Measurements from ENCODE around the gene ZBTB43.

The ZBTB43 gene

DNA sequence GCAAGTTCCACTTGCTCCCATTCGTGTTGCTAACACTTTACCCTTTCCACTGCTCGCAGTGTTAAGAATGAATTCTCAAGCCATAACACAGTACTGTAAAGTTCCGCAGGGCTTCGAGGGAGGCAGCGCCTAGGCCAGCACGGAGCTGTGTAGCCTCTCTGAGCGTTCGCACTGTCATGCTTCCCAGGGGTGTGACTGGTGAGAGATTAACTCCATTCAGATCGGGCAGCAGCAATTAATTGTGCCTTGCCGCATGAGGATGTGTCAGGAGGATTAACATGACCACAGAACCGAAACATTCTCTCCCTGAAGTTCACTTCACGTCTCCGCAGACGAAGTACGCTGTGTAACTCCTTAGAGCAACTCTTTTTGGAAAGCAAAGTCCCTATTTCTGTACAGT is 78.8 kb downstream of the ZBTB43 start:
- Histone ChIP-seq H3K4me1 (ENCODE audit: control insufficient read depth, insufficient read depth, low read depth, low read length) (peaks cover 8% of the 10 kb centered on the region), H3K4me2 (ENCODE audit: low read length, poor library complexity, severe bottlenecking) (no peak overlapping the region)
- WGBS = 91% methylated on average over 15 of the region's 15 CpGs

DNA sequence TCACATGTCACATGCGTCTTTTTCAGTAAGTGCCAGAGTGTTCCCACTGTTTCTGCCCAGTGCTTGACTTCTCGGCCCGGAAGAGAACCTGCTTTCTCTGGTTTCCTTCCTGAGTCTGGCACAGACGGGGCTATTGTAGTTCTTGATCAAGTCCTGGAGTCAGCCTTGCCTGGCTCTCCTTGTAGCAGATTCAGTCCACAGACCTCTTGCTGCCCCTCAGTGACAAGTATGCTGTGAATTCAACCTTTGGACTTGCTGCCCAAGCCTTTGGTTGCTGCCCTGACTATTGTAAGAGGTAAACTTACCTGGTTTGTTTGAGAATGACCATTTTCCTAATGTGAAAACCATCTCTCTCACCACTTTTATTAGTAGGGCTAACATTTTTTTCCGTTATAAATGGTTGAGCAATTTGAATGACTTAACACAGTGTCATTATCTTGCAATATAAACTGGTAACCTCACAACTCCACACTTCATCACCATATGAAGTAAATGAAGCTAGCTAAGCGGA is 80.3 kb downstream of the ZBTB43 start:
- no peak overlapping the region for H3K9ac ChIP-seq (ENCODE audit: low read length)
- H3K4ac ChIP-seq (ENCODE audit: low read depth in 1 of 2, low read length in 2 of 2) = no peak overlapping the region
- H2BK12ac ChIP-seq (ENCODE audit: low read length in 2 of 2) = no peak overlapping the region
- peaks cover 29% of the 10 kb centered on the region for H3K79me1 ChIP-seq (replicated peaks; ENCODE audit: low read length, poor library complexity, severe bottlenecking)
- 95% methylated on average over 4 of the region's 6 CpGs for WGBS
- H3K18ac ChIP-seq (ENCODE audit: low read depth in 1 of 2, low read length in 2 of 2) = no peak overlapping the region
- no peak overlapping the region for H3K4me2 ChIP-seq (ENCODE audit: low read length, poor library complexity, severe bottlenecking)
- H2BK120ac ChIP-seq (ENCODE audit: low read depth, low read length) = no peak overlapping the region
- H2AFZ ChIP-seq (ENCODE audit: low read depth, low read length) = no peak overlapping the region
- no peak overlapping the region for H4K91ac ChIP-seq (ENCODE audit: low read length)
- peak; percentile 17 for DNase-seq
- H3K23ac ChIP-seq (ENCODE audit: low read length in 2 of 2) = no peak overlapping the region
- no peak overlapping the region for H3K4me3 ChIP-seq (ENCODE audit: insufficient read depth in 1 of 2, low read depth in 1 of 2, low read length in 2 of 2)
- no peak overlapping the region for H2BK5ac ChIP-seq (ENCODE audit: low read depth, low read length, poor library complexity, severe bottlenecking)
- H3K36me3 ChIP-seq (ENCODE audit: control insufficient read depth in 1 of 2, insufficient read depth in 2 of 2, low read depth in 1 of 2, low read length in 2 of 2) = peaks cover 22 to 41% of the 10 kb centered on the region in 2 experiments
- no peak overlapping the region for H2BK15ac ChIP-seq (ENCODE audit: low read depth, poor library complexity, severe bottlenecking)
- no peak overlapping the region for H4K8ac ChIP-seq (ENCODE audit: low read length)
- H2AK5ac ChIP-seq (ENCODE audit: low read length, severe bottlenecking) = no peak overlapping the region
- H3K27ac ChIP-seq (ENCODE audit: low read length, poor library complexity, severe bottlenecking) = no peak overlapping the region
- no peak overlapping the region for H3K14ac ChIP-seq (ENCODE audit: low read length in 2 of 2)
- peaks cover 8% of the 10 kb centered on the region for H3K4me1 ChIP-seq (ENCODE audit: control insufficient read depth, insufficient read depth, low read depth, low read length)
- H3K27me3 ChIP-seq (ENCODE audit: control insufficient read depth in 1 of 2, insufficient read depth in 1 of 2, low read length in 2 of 2) = peaks cover 0 to 6% of the 10 kb centered on the region in 2 experiments
- H3K9me3 ChIP-seq (ENCODE audit: control insufficient read depth, low read length) = no peaks in the 10 kb centered on the region

More for the DNA sequence above, 78.8 kb downstream of the ZBTB43 start:
- Histone ChIP-seq H3K27me3 (ENCODE audit: control insufficient read depth in 1 of 2, insufficient read depth in 1 of 2, low read length in 2 of 2) (no peaks in the 10 kb centered on the region), H3K9ac (ENCODE audit: low read length) (no peak overlapping the region), H2AK5ac (ENCODE audit: low read length, severe bottlenecking) (no peak overlapping the region), H3K27ac (ENCODE audit: low read length, poor library complexity, severe bottlenecking) (no peak overlapping the region), H3K14ac (ENCODE audit: low read length in 2 of 2) (no peak overlapping the region), H3K23ac (ENCODE audit: low read length in 2 of 2) (no peak overlapping the region), H3K18ac (ENCODE audit: low read depth in 1 of 2, low read length in 2 of 2) (no peak overlapping the region), H3K9me3 (ENCODE audit: control insufficient read depth, low read length) (no peaks in the 10 kb centered on the region), H3K4ac (ENCODE audit: low read depth in 1 of 2, low read length in 2 of 2) (peak overlapping the region in 1 of 2 experiments; percentile 51), H2BK12ac (ENCODE audit: low read length in 2 of 2) (no peak overlapping the region), H2BK5ac (ENCODE audit: low read depth, low read length, poor library complexity, severe bottlenecking) (no peak overlapping the region), H4K91ac (ENCODE audit: low read length) (no peak overlapping the region), H3K36me3 (ENCODE audit: control insufficient read depth in 1 of 2, insufficient read depth in 2 of 2, low read depth in 1 of 2, low read length in 2 of 2) (peaks cover 33 to 54% of the 10 kb centered on the region in 2 experiments), H3K79me1 (replicated peaks; ENCODE audit: low read length, poor library complexity, severe bottlenecking) (peaks cover 40% of the 10 kb centered on the region), H2BK120ac (ENCODE audit: low read depth, low read length) (no peak overlapping the region), H2BK15ac (ENCODE audit: low read depth, poor library complexity, severe bottlenecking) (no peak overlapping the region), H4K8ac (ENCODE audit: low read length) (no peak overlapping the region), H2AFZ (ENCODE audit: low read depth, low read length) (no peak overlapping the region), H3K4me3 (ENCODE audit: insufficient read depth in 1 of 2, low read depth in 1 of 2, low read length in 2 of 2) (no peak overlapping the region)
- DNase-seq = no peak

DNA sequence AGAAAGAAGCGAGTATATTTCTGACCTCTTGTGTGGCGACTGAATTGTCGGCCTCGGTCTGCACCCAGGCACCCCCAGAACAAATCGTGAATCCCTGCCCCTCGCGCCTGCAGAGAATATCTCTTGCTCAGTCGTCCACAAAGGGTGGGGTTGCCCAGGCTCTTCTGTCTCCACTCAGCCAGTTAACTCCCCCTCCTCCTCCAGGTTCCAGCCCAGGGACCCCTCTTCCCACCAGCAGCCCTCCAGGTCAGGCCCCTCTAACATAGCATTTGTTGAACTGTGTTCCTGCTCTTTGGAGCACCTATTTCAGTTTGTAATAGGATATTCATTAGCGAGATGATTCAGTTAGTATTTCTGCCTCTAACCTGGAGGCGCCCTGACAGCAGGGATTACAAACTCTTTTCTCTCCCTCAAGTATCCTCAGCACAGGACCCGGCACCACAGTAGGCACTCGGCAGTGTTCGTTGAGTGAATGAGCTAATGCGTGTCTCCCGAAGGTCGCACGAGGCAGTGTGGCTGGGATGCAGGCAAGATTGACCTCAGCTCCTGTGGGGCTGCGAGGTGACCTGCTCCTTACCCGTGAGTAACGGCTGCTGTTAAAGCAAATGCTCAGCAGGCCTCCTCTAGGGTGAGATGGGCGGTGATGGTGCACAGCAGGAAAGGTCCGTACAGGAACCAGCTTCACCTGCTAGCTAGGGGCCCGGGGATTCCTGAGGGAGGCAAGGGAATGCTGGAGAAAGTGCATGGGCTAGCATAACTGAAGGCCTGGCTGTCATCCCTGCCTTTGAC is 81.4 kb downstream of the ZBTB43 start:
- Histone ChIP-seq H3K4me2 (ENCODE audit: low read length, poor library complexity, severe bottlenecking) (no peak overlapping the region), H4K8ac (ENCODE audit: low read length) (no peak overlapping the region), H3K79me1 (replicated peaks; ENCODE audit: low read length, poor library complexity, severe bottlenecking) (peaks cover 21% of the 10 kb centered on the region), H2AFZ (ENCODE audit: low read depth, low read length) (no peak overlapping the region), H2BK12ac (ENCODE audit: low read length in 2 of 2) (no peak overlapping the region), H2AK5ac (ENCODE audit: low read length, severe bottlenecking) (no peak overlapping the region), H4K91ac (ENCODE audit: low read length) (peak overlapping the region; percentile 58), H3K27me3 (ENCODE audit: control insufficient read depth in 1 of 2, insufficient read depth in 1 of 2, low read length in 2 of 2) (peaks cover 0 to 6% of the 10 kb centered on the region in 2 experiments), H2BK120ac (ENCODE audit: low read depth, low read length) (no peak overlapping the region), H3K27ac (ENCODE audit: low read length, poor library complexity, severe bottlenecking) (no peak overlapping the region), H2BK15ac (ENCODE audit: low read depth, poor library complexity, severe bottlenecking) (no peak overlapping the region), H3K14ac (ENCODE audit: low read length in 2 of 2) (no peak overlapping the region), H3K4ac (ENCODE audit: low read depth in 1 of 2, low read length in 2 of 2) (no peak overlapping the region), H3K9me3 (ENCODE audit: control insufficient read depth, low read length) (no peaks in the 10 kb centered on the region), H3K4me1 (ENCODE audit: control insufficient read depth, insufficient read depth, low read depth, low read length) (peaks cover 8% of the 10 kb centered on the region), H3K36me3 (ENCODE audit: control insufficient read depth in 1 of 2, insufficient read depth in 2 of 2, low read depth in 1 of 2, low read length in 2 of 2) (peaks cover 13 to 32% of the 10 kb centered on the region in 2 experiments), H3K9ac (ENCODE audit: low read length) (no peak overlapping the region), H2BK5ac (ENCODE audit: low read depth, low read length, poor library complexity, severe bottlenecking) (no peak overlapping the region), H3K18ac (ENCODE audit: low read depth in 1 of 2, low read length in 2 of 2) (no peak overlapping the region), H3K4me3 (ENCODE audit: insufficient read depth in 1 of 2, low read depth in 1 of 2, low read length in 2 of 2) (no peak overlapping the region), H3K23ac (ENCODE audit: low read length in 2 of 2) (no peak overlapping the region)
- 73% methylated on average over 23 of the region's 23 CpGs for WGBS
- no peak for DNase-seq

DNA sequence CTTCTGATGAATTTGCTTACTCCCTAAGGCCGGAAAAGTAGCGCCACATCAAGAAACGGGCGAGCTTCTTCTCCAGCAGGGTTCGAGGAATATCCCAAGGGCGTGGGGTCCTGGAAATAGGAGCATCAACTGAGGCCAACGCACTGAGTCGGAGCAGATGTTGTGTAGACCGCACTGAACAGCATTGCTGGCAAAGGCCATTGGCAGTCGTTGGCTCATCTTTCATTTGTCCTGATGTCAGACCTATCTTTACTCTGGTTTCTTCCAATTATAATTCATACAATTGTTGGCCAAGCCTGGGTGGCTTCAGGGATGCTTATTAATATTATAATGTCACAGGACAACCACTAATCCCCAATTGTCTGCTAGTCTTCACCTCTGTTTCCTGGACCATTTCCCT is 82.1 kb downstream of the ZBTB43 start:
- Histone ChIP-seq H3K4me2 (ENCODE audit: low read length, poor library complexity, severe bottlenecking) (no peak overlapping the region), H2BK15ac (ENCODE audit: low read depth, poor library complexity, severe bottlenecking) (no peak overlapping the region), H3K27me3 (ENCODE audit: control insufficient read depth in 1 of 2, insufficient read depth in 1 of 2, low read length in 2 of 2) (peaks cover 0 to 6% of the 10 kb centered on the region in 2 experiments), H3K18ac (ENCODE audit: low read depth in 1 of 2, low read length in 2 of 2) (no peak overlapping the region), H2BK120ac (ENCODE audit: low read depth, low read length) (no peak overlapping the region), H4K8ac (ENCODE audit: low read length) (no peak overlapping the region), H3K4me3 (ENCODE audit: insufficient read depth in 1 of 2, low read depth in 1 of 2, low read length in 2 of 2) (no peak overlapping the region), H3K36me3 (ENCODE audit: control insufficient read depth in 1 of 2, insufficient read depth in 2 of 2, low read depth in 1 of 2, low read length in 2 of 2) (peaks cover 13 to 25% of the 10 kb centered on the region in 2 experiments), H3K9me3 (ENCODE audit: control insufficient read depth, low read length) (no peaks in the 10 kb centered on the region), H4K91ac (ENCODE audit: low read length) (no peak overlapping the region), H3K27ac (ENCODE audit: low read length, poor library complexity, severe bottlenecking) (no peak overlapping the region), H2AFZ (ENCODE audit: low read depth, low read length) (no peak overlapping the region), H2BK12ac (ENCODE audit: low read length in 2 of 2) (no peak overlapping the region), H2AK5ac (ENCODE audit: low read length, severe bottlenecking) (no peak overlapping the region), H3K23ac (ENCODE audit: low read length in 2 of 2) (no peak overlapping the region), H3K14ac (ENCODE audit: low read length in 2 of 2) (no peak overlapping the region), H3K9ac (ENCODE audit: low read length) (no peak overlapping the region), H3K4ac (ENCODE audit: low read depth in 1 of 2, low read length in 2 of 2) (no peak overlapping the region), H2BK5ac (ENCODE audit: low read depth, low read length, poor library complexity, severe bottlenecking) (no peak overlapping the region), H3K4me1 (ENCODE audit: control insufficient read depth, insufficient read depth, low read depth, low read length) (peaks cover 8% of the 10 kb centered on the region), H3K79me1 (replicated peaks; ENCODE audit: low read length, poor library complexity, severe bottlenecking) (peaks cover 19% of the 10 kb centered on the region)
- no peak for DNase-seq
- 90% methylated on average over 10 of the region's 10 CpGs for WGBS

All from mesenchymal stem cell (in vitro differentiated cells and primary cell).